Motor neuron (in vitro differentiated cells): ENCODE results near the gene CXorf58. TPM values are rescaled to one million over a fixed set of nuclear protein-coding genes. Genes with fewer than 3 reads are reported as not detected.
A peak's percentile ranks its signal among the peaks of the same experiment; 100 is the strongest.
"Not testable (repeated sequence)": the region's sequence is repeated elsewhere in the genome, so short reads cannot be mapped to it uniquely, and the experiment has no call there.

Experiments
- ATAC-seq, 8 experiments: fragments of 200-7000 bp; cut with Tn5 transposase; replicated peaks in 6 of 8; 2 replicates each; pipeline ENCODE4 v1.8.0; 2021; ENCODE audit warnings: mild to moderate bottlenecking in 8 of 8, moderate library complexity in 8 of 8
- H3K27ac ChIP-seq, 2 donors: fragments of 250-450 bp; sonication (Bioruptor Pico); 2 replicates each; pipeline ENCODE4 v1.9.0; 2021; ENCODE audit warnings: antibody characterized with exemption in 2 of 2, mild to moderate bottlenecking in 2 of 2, moderate library complexity in 1 of 2
- H3K4me1 ChIP-seq, 2 donors: fragments of 250-450 bp; sonication (Bioruptor Pico); replicated peaks in 1 of 2; 2 replicates each; pipeline ENCODE4 v1.6.1; 2021; ENCODE audit warnings: antibody characterized with exemption in 2 of 2, mild to moderate bottlenecking in 2 of 2, moderate library complexity in 1 of 2
- H3K4me3 ChIP-seq, 5 donors: fragments of 250-450 bp; sonication (Bioruptor Pico); 2 replicates each; pipeline ENCODE4 v1.9.0; 2021; ENCODE audit warnings: antibody characterized with exemption in 5 of 5, mild to moderate bottlenecking in 5 of 5, moderate library complexity in 4 of 5
- WGBS, 10 experiments: fragments of 450-650 bp; shearing (Covaris generic); methylation state at CpG; one replicate each; pipeline ENCODE4 v1.0.0; 2022; 5-methylcytosine and 5-hydroxymethylcytosine counted together
- in situ Hi-C, 9 experiments: fragments of 400-800 bp; cut with MboI; loops; one replicate each; pipeline ENCODE4 v1.15.0; 2021; ENCODE audit warnings: low sequenced_read_pairs in 9 of 9, low pct_unique_long_range_greater_than_20kb in 2 of 9; ENCODE audit not compliant: unreplicated experiment in 9 of 9
- total RNA-seq, 8 experiments: library from RNA; unstranded; fragments of 300-600 nt; gene quantifications; 2 replicates each; pipeline versions ENCODE4 v1.2.3 to v1.2.4, GENCODE V29; 2022

CXorf58 gene
- total RNA-seq, 8 experiments from 2014 or later, result 0.21 to 0.43 (median 0.33) TPM; not detected in 5

DNA sequence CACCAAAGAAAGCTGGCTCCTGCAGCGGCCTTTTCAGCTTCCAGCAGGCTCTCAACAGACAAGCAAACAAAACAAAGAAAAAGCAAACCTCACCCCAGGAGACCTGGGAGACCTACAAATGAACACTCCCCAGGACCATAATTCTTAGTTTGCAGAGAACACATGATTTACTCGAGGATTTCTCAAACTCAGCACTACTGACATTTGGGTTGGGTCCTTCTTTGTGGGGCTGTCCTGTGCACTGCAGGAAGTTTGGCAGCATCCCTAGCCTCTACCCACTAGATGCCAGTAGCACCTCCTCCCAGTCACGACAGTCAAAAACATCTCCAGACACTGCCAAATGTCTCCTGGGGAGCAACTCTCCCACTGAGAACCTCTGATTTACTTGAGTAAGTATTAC lies 22.0 kb upstream of the CXorf58 start:
- in situ Hi-C loops, result loop anchor here in 3 of 9 experiments (25.0 kb wide), 1 partner anchor 99 kb away; the partner anchor contains the start of gene SAT1 (in 3 of the 3)
- Histone ChIP-seq H3K27ac (no peak overlapping the region), H3K4me3 (no peak overlapping the region), H3K4me1 (no peaks in the 10 kb centered on the region)
- WGBS, 10 experiments, result 50 to 100% (median 69%) methylated on average over 1 to 2 of the region's 3 CpGs; no CpG with 5 or more reads in 3 of the 10 experiments
- no peak for ATAC-seq

DNA sequence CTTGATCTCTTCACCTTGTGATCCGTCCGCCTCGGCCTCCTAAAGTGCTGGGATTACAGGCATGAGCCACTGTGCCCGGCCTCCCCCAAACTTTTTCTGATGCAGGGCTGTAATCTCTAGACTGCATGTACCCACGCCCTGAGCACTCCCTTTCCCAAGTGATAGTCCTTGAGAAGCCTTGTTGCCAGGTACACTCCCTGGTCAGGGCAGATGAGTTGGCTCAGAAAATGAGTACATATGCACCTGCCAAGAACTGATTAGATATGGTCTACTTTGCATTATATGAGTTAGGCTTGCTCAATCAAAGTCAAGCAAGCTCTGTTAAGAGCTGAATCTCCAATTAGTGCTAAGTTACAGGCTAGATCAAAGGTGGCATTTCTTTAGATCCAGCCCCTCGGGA lies 20.4 kb upstream of the CXorf58 start:
- H3K27ac ChIP-seq, result no peak overlapping the region
- H3K4me3 ChIP-seq, result no peak overlapping the region
- in situ Hi-C loops, result loop anchor here in 3 of 9 experiments (25.0 kb wide), 1 partner anchor 100 kb away; the partner anchor contains the start of gene SAT1 (in 3 of the 3)
- 52 to 86% methylated on average over 2 of the region's 6 CpGs; no CpG with 5 or more reads in 8 of the 10 experiments for WGBS, 10 experiments
- ATAC-seq, result no peak
- H3K4me1 ChIP-seq, result no peaks in the 10 kb centered on the region

- in situ Hi-C loops, result loop anchor here in 3 of 9 experiments (25.0 kb wide), 1 partner anchor 101 kb away; the partner anchor contains the start of gene SAT1 (in 3 of the 3)
Measured at GRCh38 chrX:23887918-23888317, 19.9 kb upstream of the CXorf58 start.

GRCh38 chrX:23888887-23889501 lies 18.8 kb upstream of the CXorf58 start:
- no peak overlapping the region for H3K27ac ChIP-seq
- in situ Hi-C loops, result loop anchor here in 3 of 9 experiments (25.0 kb wide), 1 partner anchor 102 kb away; the partner anchor contains the start of gene SAT1 (in 3 of the 3)
- 25 to 100% (median 82%) methylated on average over 1 to 3 of the region's 3 CpGs; no CpG with 5 or more reads in 6 of the 10 experiments for WGBS, 10 experiments
- ATAC-seq, result peak in 1 of 8 experiments; percentile 30
- H3K4me1 ChIP-seq, result no peaks in the 10 kb centered on the region
- H3K4me3 ChIP-seq, result no peak overlapping the region

More at GRCh38 chrX:23887918-23888317, 19.9 kb upstream of the CXorf58 start:
- ATAC-seq, result no peak
- Histone ChIP-seq H3K4me1 (no peaks in the 10 kb centered on the region), H3K4me3 (no peak overlapping the region), H3K27ac (no peak overlapping the region)
- 40 to 100% (median 90%) methylated on average over 1 to 3 of the region's 4 CpGs; no CpG with 5 or more reads in 6 of the 10 experiments for WGBS, 10 experiments

DNA sequence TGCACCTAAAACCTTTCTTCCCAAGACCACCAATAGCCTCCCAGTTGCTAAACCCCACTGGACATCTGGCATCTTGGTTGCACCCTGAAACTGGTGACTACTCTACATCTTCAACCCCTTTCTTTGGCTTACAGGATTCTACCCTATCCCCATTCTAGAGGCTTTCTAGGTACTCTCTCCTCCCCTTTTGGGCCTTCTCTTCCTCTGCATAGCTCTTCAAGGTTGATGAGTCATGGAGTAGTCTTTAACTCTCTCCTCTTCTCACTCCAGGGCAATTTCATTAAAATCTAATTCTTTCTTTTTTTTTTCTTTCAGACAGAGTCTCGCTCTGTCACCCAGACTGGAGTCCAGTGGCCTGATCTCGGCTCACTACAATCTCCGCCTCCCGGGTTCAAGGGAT lies 16.9 kb upstream of the CXorf58 start:
- no peaks in the 10 kb centered on the region for H3K4me1 ChIP-seq
- WGBS, 10 experiments, result 87 to 93% methylated on average over 3 to 4 of the region's 4 CpGs; no CpG with 5 or more reads in 8 of the 10 experiments
- no peak overlapping the region for H3K4me3 ChIP-seq
- no peak overlapping the region for H3K27ac ChIP-seq
- in situ Hi-C loops, result loop anchor here in 3 of 9 experiments (25.0 kb wide), 1 partner anchor 104 kb away; the partner anchor contains the start of gene SAT1 (in 3 of the 3)
- ATAC-seq, result no peak

DNA sequence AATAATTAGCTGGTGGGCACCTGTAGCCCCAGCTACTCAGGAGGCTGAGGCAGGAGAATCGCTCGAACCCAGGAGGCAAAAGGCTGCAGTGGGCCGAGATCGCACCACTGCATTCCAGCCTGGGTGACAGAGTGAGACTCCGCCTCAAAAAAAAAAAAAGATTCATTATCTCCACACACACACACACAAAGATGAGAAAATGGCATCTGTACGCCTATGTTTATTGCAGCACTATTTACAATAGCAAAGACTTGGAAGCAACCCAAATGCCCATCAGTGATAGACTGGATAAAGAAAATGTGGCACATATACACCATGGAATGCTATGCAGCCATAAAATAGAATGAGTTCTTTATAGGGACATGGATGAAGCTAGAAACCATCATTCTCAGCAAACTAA lies 12.8 kb upstream of the CXorf58 start:
- not testable (repeated sequence) for H3K4me3 ChIP-seq, H3K27ac ChIP-seq, H3K4me1 ChIP-seq, ATAC-seq
- in situ Hi-C loops, result loop anchor here in 3 of 9 experiments (25.0 kb wide), 1 partner anchor 108 kb away; the partner anchor contains the start of gene SAT1 (in 3 of the 3)
- WGBS, 10 experiments, result 0 to 100% (median 97%) methylated on average over 1 to 5 of the region's 6 CpGs; no CpG with 5 or more reads in 7 of the 10 experiments

DNA sequence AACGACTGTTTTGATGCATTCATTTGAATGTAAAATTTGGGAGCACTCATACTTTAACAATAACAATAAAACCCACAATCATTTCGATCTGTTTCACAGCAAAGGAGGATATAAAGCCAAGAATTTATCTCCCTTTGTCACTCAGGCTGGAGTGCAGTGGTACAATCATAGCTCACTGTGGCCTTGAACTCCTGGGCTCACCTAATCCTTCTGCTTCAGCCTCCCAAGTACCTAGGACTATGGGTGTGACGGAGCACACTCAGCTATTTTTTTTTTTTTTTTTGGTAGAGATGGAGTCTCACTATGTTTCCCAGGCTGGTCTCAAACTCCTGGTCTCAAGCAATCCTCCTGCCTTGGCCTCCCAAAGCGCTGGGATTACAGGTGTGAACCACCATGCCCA lies 11.3 kb upstream of the CXorf58 start:
- H3K4me3 ChIP-seq, H3K4me1 ChIP-seq, H3K27ac ChIP-seq, ATAC-seq: not testable (repeated sequence)
- WGBS, 10 experiments, result 0 to 100% (median 92%) methylated on average over 1 to 4 of the region's 4 CpGs; no CpG with 5 or more reads in 4 of the 10 experiments
- in situ Hi-C loops, result loop anchor here in 3 of 9 experiments (25.0 kb wide), 1 partner anchor 109 kb away; the partner anchor contains the start of gene SAT1 (in 3 of the 3)

DNA sequence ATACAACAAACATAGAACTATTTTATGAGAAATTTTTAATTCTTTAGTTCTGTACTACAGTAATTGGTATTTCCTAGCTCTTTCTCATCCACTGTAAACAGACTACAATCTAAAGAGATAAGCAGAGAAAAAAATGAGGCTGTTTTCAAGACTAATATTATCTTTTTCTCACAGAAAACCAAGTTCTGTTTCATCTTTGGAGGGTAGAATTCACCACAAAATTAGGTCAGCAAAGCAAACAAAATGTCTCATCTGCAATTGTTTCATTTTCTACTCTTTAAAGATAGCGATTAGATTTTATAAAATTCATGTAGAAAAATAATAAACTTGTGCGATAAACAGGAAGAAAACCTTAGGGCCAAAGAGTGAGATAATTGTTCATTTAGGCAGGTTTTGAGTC lies 10.8 kb upstream of the CXorf58 start:
- Histone ChIP-seq H3K27ac (no peak overlapping the region), H3K4me1 (peaks cover 0 to 6% of the 10 kb centered on the region in 2 donors), H3K4me3 (no peak overlapping the region)
- in situ Hi-C loops, result loop anchor here in 3 of 9 experiments (25.0 kb wide), 1 partner anchor 110 kb away; the partner anchor contains the start of gene SAT1 (in 3 of the 3)
- WGBS, 10 experiments, result 20 to 100% (median 100%) methylated on average over 1 to 2 of the region's 2 CpGs; no CpG with 5 or more reads in 3 of the 10 experiments
- ATAC-seq, result no peak

- H3K4me1 ChIP-seq, result peaks cover 0 to 10% of the 10 kb centered on the region in 2 donors
- H3K27ac ChIP-seq, result no peak overlapping the region
- in situ Hi-C loops, result loop anchor here in 3 of 9 experiments (25.0 kb wide), 1 partner anchor 111 kb away; the partner anchor contains the start of gene SAT1 (in 3 of the 3)
- ATAC-seq, result peak in 2 of 8 experiments; percentile 43 to 64
- WGBS, 10 experiments, result 0 to 100% (median 83%) methylated on average over 1 to 3 of the region's 3 CpGs; no CpG with 5 or more reads in 5 of the 10 experiments
- H3K4me3 ChIP-seq, result no peak overlapping the region
Measured at GRCh38 chrX:23898412-23898959, 9.3 kb upstream of the CXorf58 start.

- H3K27ac ChIP-seq, result no peak overlapping the region
- H3K4me3 ChIP-seq, result no peak overlapping the region
- WGBS, 10 experiments, result 50 to 100% (median 86%) methylated on average over 1 to 6 of the region's 12 CpGs; no CpG with 5 or more reads in 4 of the 10 experiments
- ATAC-seq, result no peak
- peaks cover 0 to 10% of the 10 kb centered on the region in 2 donors for H3K4me1 ChIP-seq
- in situ Hi-C loops, result loop anchor here in 3 of 9 experiments (10.0 to 25.0 kb wide), 4 partner anchors 112 to 213 kb away; partner anchors contain the start of gene SAT1 (in 1 of the 3)
Measured at GRCh38 chrX:23900220-23900797, 7.5 kb upstream of the CXorf58 start.

DNA sequence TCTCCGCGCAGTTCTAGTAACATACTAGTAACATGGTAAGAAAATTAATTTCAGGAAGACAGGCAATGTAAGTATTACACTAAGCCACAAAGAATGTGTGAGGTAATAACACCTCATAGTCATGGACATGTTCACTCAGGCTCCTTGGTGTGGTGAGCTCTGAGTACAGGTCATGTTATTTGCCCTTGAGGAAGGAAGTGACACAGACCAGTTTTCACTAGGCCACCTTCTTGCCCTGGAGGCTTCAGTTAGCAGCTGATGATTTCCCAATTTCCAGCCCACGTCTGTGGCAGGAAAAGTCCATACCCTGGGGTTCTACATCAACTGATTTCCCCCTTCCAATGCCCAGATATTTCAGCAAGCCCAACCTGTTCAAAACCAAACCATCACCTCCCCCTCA lies 6.7 kb upstream of the CXorf58 start:
- Histone ChIP-seq H3K27ac (no peak overlapping the region), H3K4me3 (no peak overlapping the region), H3K4me1 (peaks cover 0 to 10% of the 10 kb centered on the region in 2 donors)
- WGBS, 10 experiments, result 50 to 100% (median 93%) methylated on average over 1 to 3 of the region's 3 CpGs; no CpG with 5 or more reads in 5 of the 10 experiments
- ATAC-seq, result no peak
- in situ Hi-C loops, result loop anchor here in 3 of 9 experiments (10.0 to 25.0 kb wide), 4 partner anchors 111 to 214 kb away; partner anchors contain the start of gene SAT1 (in 1 of the 3)

DNA sequence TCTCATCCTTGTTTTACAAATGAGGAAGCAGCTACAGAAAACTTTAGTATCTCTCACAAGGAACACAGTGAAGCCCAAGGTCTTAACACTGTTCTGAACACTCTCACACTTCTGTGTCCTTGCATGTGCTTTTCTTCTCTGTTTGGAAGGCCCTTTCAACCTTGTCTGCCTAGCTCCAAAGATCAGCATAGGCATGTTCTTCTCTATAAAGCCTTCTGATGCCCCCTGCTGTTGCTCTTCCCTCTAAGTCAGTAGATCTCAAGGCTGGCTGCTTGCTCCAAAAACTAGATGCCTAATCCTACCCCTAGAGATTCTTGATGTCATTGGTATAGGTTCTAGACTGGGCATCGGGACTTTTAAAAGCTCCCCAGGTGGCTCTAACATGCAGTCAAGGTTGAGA lies 6.0 kb upstream of the CXorf58 start:
- in situ Hi-C loops, result loop anchor here in 3 of 9 experiments (10.0 to 25.0 kb wide), 4 partner anchors 110 to 215 kb away; partner anchors contain the start of gene SAT1 (in 1 of the 3)
- peak; percentile 52 to 89 (median 72) for ATAC-seq
- Histone ChIP-seq H3K4me1 (peaks cover 3 to 10% of the 10 kb centered on the region in 2 donors), H3K27ac (no peak overlapping the region), H3K4me3 (no peak overlapping the region)
- WGBS, 10 experiments, result no CpG with 5 or more reads among the region's 1 CpG
